Heart right ventricle (tissue), 16 donors: ENCODE results near the gene SENP3. TPM values are rescaled to one million over a fixed set of nuclear protein-coding genes. Genes with fewer than 3 reads are reported as not detected.

Experiments used
- ATAC-seq, 8 donors: fragments of 200-7000 bp; cut with Tn5 transposase; one replicate each; pipeline ENCODE4 v1.9.1; 2020; ENCODE audit warnings: mild to moderate bottlenecking in 8 of 8, moderate library complexity in 8 of 8, moderate number of reproducible peaks in 1 of 8
- DNase-seq, 2 donors: peaks; one replicate each; pipeline ENCODE4 v3.0.0-alpha.2; 2020
- H3K27ac ChIP-seq, 10 donors: fragments of 200-600 bp; sonication (generic) in 2 of 10; one replicate each; pipeline versions ENCODE4 v1.5.0 to v1.8.0; 2020 to 2022; ENCODE audit warnings: mild to moderate bottlenecking in 3 of 10
- H3K27me3 ChIP-seq, 7 donors: fragments of 200-600 bp; one replicate each; pipeline ENCODE4 v1.8.0; 2021 to 2022; ENCODE audit warnings: mild to moderate bottlenecking in 2 of 7
- H3K36me3 ChIP-seq, 9 donors: fragments of 200-600 bp; sonication (generic) in 1 of 9; one replicate each; pipeline versions ENCODE4 v1.5.0 to v1.8.0; 2020 to 2022; ENCODE audit warnings: mild to moderate bottlenecking in 2 of 9
- H3K4me1 ChIP-seq, 9 donors: fragments of 200-600 bp; sonication (generic) in 1 of 9; one replicate each; pipeline versions ENCODE4 v1.5.0 to v1.8.0; 2020 to 2022; ENCODE audit warnings: mild to moderate bottlenecking in 4 of 9
- H3K4me3 ChIP-seq, 10 donors: fragments of 200-600 bp; sonication (generic) in 2 of 10; one replicate each; pipeline versions ENCODE4 v1.5.0 to v1.8.0; 2020 to 2022; ENCODE audit warnings: mild to moderate bottlenecking in 7 of 10, moderate library complexity in 2 of 10
- H3K9me3 ChIP-seq, 11 donors: fragments of 200-600 bp in 10 of 11; sonication (generic) in 2 of 11; one replicate each; pipeline versions ENCODE4 v1.5.0 to v1.8.0; 2013 to 2022; ENCODE audit warnings: mild to moderate bottlenecking in 2 of 11, control low read depth in 1 of 11, moderate library complexity in 1 of 11
- CTCF ChIP-seq, 9 donors: fragments of 200-600 bp; sonication (generic) in 2 of 9; IDR thresholded peaks; one replicate each; pipeline versions ENCODE4 v1.5.0 to v1.8.0; 2021 to 2022; ENCODE audit warnings: antibody characterized with exemption in 9 of 9, mild to moderate bottlenecking in 5 of 9, moderate library complexity in 1 of 9
- WGBS, 2 donors: extraction: QIAGEN DNeasy Blood & Tissue Kit; methylation state at CpG; one replicate each; pipeline ENCODE4 v1.1.7; 2013; ENCODE audit warnings: inconsistent platforms in 1 of 2; 5-methylcytosine and 5-hydroxymethylcytosine counted together
- intact Hi-C, 10 donors: fragments of 100-400 bp; cut with DNase I; formaldehyde crosslinking; loops; one replicate each; pipeline versions ENCODE4 v1.11.1 to v1.14.2; 2022
- polyA plus RNA-seq, 2 donors: library from polyadenylated mRNA; stranded (reverse); fragments of 200-250 nt; gene quantifications; one replicate each; pipeline ENCODE4 v1.2.3, GENCODE V29; 2013
- total RNA-seq, 10 donors: library from RNA; stranded (reverse); fragmentation: NEBNext Ultra II Directional in 3 of 10; extraction: Animal tissue kit (Norgen Biotek cat#: 25700) in 3 of 10; gene quantifications; one replicate each; pipeline versions ENCODE4 v1.2.1 to v1.2.4, GENCODE V29; 2021 to 2023
- donor health status: Arrhythmogenic right ventricular cardiomyopathy.
- donor health status: ischemic (EF 13 %, LVEDD 7.1; RV severe dilation, severe dysfunction).
- donor health status: healthy with polysubstance abuse.
- donor health status: DM: no; HTN: yes; CAD: no.
- donor health status: DM: no; HTN: no; CAD: no.
- donor health status: ischemic (EF 25% LVEDD 6.9; RV normal size, moderate dysfunction).
- donor health status: ischemic (EF 25% LVEDD 5.7; RV mildly dilated, moderate dysfunction).
- donor health status: healthy.
- donor health status: DM: yes; HTN: yes; CAD: no.
- donor health status: Ischemic cardiomyopathy.
- donor health status: ischemic (EF 35%, LVEDD 5.7; RV mildly dilated, moderate dysfunction).
- donor health status: nonischemic (EF 11% LVEDD 7.7; RV severe dilation, severe dysfunction).
- donor health status: DM: yes; HTN: yes; CAD: no.
- donor health status: PGD.
- donor health status: ischemic (EF 29% LVEDD 5.4; RV normal size, mild dysfunction).
- donor health status: nonischemic (EF 23%, LVEDD 6.1; RV moderate dilation, normal function).

The SENP3 gene
- total and polyA plus RNA-seq, 12 donors: 22.4 to 46.6 (median 28.3) TPM

DNA sequence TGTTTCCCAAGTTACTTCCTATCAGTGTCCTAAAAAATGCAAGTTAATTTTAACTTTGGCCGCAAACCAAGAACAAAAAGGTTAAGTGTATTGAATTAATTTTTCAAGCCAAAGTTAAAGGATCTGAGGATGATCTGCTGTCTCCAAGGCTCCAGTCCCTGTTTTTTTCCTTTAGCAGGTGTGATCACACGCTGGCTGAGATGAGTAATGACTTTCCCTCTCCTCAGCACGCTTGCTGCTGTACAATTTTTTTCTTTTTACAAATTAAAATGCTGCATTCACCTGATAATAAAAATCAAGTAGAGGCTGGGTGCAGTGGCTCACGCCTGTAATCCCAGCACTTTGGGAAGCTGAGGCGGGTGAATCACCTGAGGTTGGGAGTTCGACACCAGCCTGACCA lies 16.8 kb upstream of the SENP3 start:
- peak overlapping the region in 6 of 10 donors; percentile 21 to 67 (median 45) for H3K27ac ChIP-seq
- intact Hi-C loops: no loop called here

GRCh38 chr17:7548585-7549400 lies 12.9 kb upstream of the SENP3 start, which contains the start of gene TNFSF12:
Gene TNFSF12 (plus strand): TSS chr17:7549058. CDS start chr17:7549154, 96 bp downstream.
- WGBS, 2 donors: 2 to 4% methylated on average over 65 of the region's 65 CpGs
- TF ChIP-seq CTCF (IDR thresholded peaks at IDR 0.05): peak in 5 of 9 donors; percentile 25 to 50 (median 29)
- intact Hi-C loops: no loop called here
- Histone ChIP-seq H3K27ac (peak within 1 kb of the TSS; percentile 89 to 98 (median 92)), H3K27me3 (no peaks in the 10 kb centered on the region), H3K36me3 (peaks cover 0 to 23% (median 10%) of the 10 kb centered on the region in 9 donors), H3K9me3 (no peaks in the 10 kb centered on the region), H3K4me1 (peaks cover 0 to 62% (median 22%) of the 10 kb centered on the region in 9 donors), H3K4me3 (peak within 1 kb of the TSS; percentile 42 to 90 (median 80))
- DNase-seq (peak; percentile 83), ATAC-seq (peak; percentile 80 to 91 (median 86))

More for the DNA sequence above, 16.8 kb upstream of the SENP3 start:
- H3K4me3 ChIP-seq: no peak overlapping the region
- ATAC-seq (no peak), DNase-seq (no peak)
- no peak for TF ChIP-seq CTCF (IDR thresholded peaks at IDR 0.05)
- peaks cover 0 to 38% (median 20%) of the 10 kb centered on the region in 9 donors for H3K4me1 ChIP-seq
- 58 to 69% methylated on average over 6 of the region's 6 CpGs for WGBS, 2 donors
- H3K27me3 ChIP-seq: no peaks in the 10 kb centered on the region
- H3K36me3 ChIP-seq: no peaks in the 10 kb centered on the region
- H3K9me3 ChIP-seq: no peaks in the 10 kb centered on the region

- peak in 1 of 9 donors; percentile 1 for TF ChIP-seq CTCF (IDR thresholded peaks at IDR 0.05)
- peak overlapping the region; percentile 89 to 98 (median 92) for H3K27ac ChIP-seq
Observed at GRCh38 chr17:7549401-7550055, 12.2 kb upstream of the SENP3 start.

GRCh38 chr17:7550344-7550743 lies 11.4 kb upstream of the SENP3 start:
- TF ChIP-seq CTCF (IDR thresholded peaks at IDR 0.05): no peak
- Histone ChIP-seq H3K27me3 (no peaks in the 10 kb centered on the region), H3K4me3 (peak overlapping the region in 3 of 10 donors; percentile 62 to 90 (median 87)), H3K9me3 (no peaks in the 10 kb centered on the region), H3K4me1 (peaks cover 0 to 64% (median 18%) of the 10 kb centered on the region in 9 donors), H3K27ac (peak overlapping the region in 9 of 10 donors; percentile 89 to 98 (median 92)), H3K36me3 (peaks cover 0 to 34% (median 10%) of the 10 kb centered on the region in 9 donors)
- ATAC-seq (no peak), DNase-seq (no peak)
- intact Hi-C loops: loop anchor here in 1 of 10 donors (10.0 kb wide), 1 partner anchor 116 kb away; the partner anchor contains the start of genes FGF11 and TMEM102
- 41 to 57% methylated on average over 6 of the region's 6 CpGs for WGBS, 2 donors

More at GRCh38 chr17:7549401-7550055, 12.2 kb upstream of the SENP3 start:
- ATAC-seq (peak; percentile 48 to 65 (median 56)), DNase-seq (no peak)
- Histone ChIP-seq H3K4me1 (peaks cover 0 to 62% (median 22%) of the 10 kb centered on the region in 9 donors), H3K36me3 (peaks cover 0 to 28% (median 10%) of the 10 kb centered on the region in 9 donors), H3K27me3 (no peaks in the 10 kb centered on the region), H3K4me3 (peak overlapping the region; percentile 42 to 90 (median 80)), H3K9me3 (no peaks in the 10 kb centered on the region)
- 38 to 49% methylated on average over 20 of the region's 20 CpGs for WGBS, 2 donors
- intact Hi-C loops: loop anchor here in 1 of 10 donors (10.0 kb wide), 1 partner anchor 115 kb away; the partner anchor contains the start of genes FGF11 and TMEM102
